ENCODE results near the gene SASH1.
"Not testable (repeated sequence)": the region's sequence is repeated elsewhere in the genome, so short reads cannot be mapped to it uniquely, and the experiment has no call there.

Gene SASH1

GRCh38 chr6:148339766-148340165 lies 2.9 kb upstream of the SASH1 start:
- in situ Hi-C loops (cut with HindIII; ENCODE audit: low pct_unique_long_range_greater_than_20kb, low sequenced_read_pairs) = no loop called here
- no peak for DNase-seq (ENCODE audit: low read depth in 1 of 2, low spot score in 1 of 2)
- TF ChIP-seq JUND (IDR thresholded peaks at IDR 0.05; ENCODE audit: low read depth) = no peak

DNA sequence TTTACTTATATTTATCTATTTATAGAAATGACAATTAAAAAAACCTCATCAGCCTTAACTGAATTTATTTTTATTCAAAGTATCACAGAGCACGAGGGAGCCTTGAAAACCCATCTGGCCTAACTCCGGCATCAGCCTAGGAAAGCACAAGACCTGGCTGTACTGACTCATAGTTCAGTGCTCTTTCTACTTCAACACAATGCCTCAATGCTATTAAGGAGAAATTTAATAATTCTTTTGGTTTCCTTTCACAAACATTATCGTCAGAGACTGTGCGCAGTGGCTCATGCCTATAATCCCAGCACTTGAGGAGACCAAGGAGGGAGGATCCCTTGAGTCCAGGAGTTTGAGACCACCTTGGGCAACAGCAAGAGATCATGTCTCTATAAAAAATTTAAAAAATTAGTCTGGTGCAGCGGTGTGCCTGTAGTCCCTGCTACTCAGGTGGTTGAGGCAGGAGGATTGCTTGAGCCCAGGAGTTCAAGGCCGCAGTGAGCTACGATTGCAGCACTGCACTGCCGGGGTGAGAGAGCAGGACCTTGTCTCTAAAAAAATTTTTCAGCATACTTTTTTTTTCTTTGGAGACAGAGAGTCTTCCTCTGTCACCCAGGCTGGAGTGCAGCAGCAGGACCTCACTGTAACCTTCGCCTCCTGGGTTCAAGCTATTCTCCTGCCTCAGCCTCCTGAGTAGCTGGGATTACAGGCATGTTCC lies 1.9 kb upstream of the SASH1 start:
- TF ChIP-seq JUND (IDR thresholded peaks at IDR 0.05; ENCODE audit: low read depth) = no peak
- in situ Hi-C loops (cut with HindIII; ENCODE audit: low pct_unique_long_range_greater_than_20kb, low sequenced_read_pairs) = no loop called here
- no peak for DNase-seq (ENCODE audit: low read depth in 1 of 2, low spot score in 1 of 2)

DNA sequence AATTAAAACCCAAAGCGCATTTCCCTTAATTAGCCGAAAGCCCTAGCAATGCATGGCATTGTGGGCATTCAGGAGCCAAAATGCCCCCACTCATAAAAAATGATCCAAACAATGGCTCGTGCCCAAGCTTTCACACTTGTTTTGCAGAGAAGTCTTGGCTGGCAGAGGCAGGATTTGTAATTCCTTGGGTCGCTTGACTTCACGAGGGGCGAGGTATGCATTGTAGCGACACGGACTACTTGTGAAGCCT lies 613 bp upstream of the SASH1 start:
- DNase-seq (ENCODE audit: low read depth in 1 of 2, low spot score in 1 of 2) = no peak
- no peak for TF ChIP-seq JUND (IDR thresholded peaks at IDR 0.05; ENCODE audit: low read depth)
- in situ Hi-C loops (cut with HindIII; ENCODE audit: low pct_unique_long_range_greater_than_20kb, low sequenced_read_pairs) = no loop called here

GRCh38 chr6:148343047-148343782 lies 577 bp downstream of the SASH1 start:
- in situ Hi-C loops (cut with HindIII; ENCODE audit: low pct_unique_long_range_greater_than_20kb, low sequenced_read_pairs) = no loop called here
- TF ChIP-seq JUND (IDR thresholded peaks at IDR 0.05; ENCODE audit: low read depth) = no peak
- peak in 1 of 2 experiments; percentile 73 for DNase-seq (ENCODE audit: low read depth in 1 of 2, low spot score in 1 of 2)

DNA sequence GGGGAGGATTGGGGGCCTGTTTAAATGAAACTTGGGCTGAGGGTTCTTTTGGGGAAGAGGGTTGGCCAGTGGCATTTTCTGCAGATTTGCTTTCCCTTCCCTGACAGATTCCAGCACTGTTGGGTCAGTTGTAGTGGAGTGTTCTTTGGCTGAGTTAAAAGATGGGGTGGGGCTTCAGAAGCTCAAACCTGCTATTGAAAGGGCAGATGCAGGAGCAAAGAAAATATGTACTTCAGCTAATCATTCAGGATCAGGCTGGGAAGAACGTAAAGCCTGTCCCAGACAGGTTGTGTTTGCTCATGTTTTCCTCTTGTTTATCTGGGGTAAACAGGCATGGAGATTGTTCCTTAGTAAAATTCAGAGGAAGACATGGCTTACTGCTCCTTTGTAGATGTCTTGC lies 2.5 kb downstream of the SASH1 start:
- no peak for TF ChIP-seq JUND (IDR thresholded peaks at IDR 0.05; ENCODE audit: low read depth)
- DNase-seq (ENCODE audit: low read depth in 1 of 2, low spot score in 1 of 2) = peak in 1 of 2 experiments; percentile 84

DNA sequence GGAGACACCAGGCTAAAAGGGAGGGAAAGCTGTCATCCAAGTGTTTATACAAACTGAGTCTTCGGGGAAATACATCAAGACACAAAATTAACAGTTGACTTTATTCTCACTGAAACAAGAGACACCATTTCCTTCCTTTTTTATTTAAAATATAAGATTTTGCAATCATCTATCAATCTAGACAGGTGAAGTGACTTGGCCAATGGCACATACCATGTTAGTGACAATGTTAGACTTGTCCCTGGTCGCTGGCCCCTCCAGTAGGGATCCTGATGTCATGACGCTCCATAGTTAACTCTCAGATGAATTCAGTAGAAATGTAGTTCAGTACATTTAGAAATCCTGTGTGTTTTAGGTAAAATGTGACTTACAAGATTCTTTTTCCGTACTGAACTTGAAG lies 2.9 kb downstream of the SASH1 start:
- in situ Hi-C loops (cut with HindIII; ENCODE audit: low pct_unique_long_range_greater_than_20kb, low sequenced_read_pairs) = no loop called here
- TF ChIP-seq JUND (IDR thresholded peaks at IDR 0.05; ENCODE audit: low read depth) = no peak
- no peak for DNase-seq (ENCODE audit: low read depth in 1 of 2, low spot score in 1 of 2)

More for the DNA sequence above, 2.5 kb downstream of the SASH1 start:
- in situ Hi-C loops (cut with HindIII; ENCODE audit: low pct_unique_long_range_greater_than_20kb, low sequenced_read_pairs) = no loop called here

DNA sequence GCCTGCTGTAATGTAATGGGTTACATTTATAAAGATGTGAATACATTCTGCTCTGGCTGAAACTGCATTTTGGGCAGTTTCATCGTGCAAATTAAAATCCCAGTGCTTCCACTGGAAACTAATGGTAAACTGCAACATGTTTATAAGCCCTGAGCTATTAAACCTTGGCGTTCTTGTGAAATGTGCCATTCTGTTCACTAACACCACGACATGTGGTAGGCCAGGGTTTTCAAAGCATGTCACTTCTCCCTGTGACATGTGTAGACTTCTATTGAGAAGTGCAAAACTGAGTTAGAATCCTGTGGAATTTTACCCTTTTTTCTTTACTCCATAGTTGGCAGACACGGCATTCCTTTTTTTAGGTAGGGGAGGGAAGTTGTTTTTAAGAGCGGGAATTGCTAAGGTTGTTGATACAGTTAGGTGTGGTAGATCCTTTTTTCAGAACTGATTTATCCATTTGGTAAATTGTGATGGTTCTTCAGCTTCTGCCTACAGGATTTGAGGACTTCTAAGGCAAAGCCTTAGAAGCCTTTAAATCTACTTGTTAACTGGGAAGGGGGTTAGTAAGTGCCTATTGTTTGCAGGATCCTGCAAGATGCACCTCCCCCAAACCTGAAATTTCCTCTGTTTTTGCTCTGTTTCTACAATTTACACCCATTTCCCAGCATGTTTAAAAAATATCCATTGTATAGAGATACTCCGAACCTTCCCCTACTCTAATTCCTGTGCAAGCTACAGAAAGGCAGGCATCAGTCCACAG lies 4.2 kb downstream of the SASH1 start:
- no peak for TF ChIP-seq JUND (IDR thresholded peaks at IDR 0.05; ENCODE audit: low read depth)
- in situ Hi-C loops (cut with HindIII; ENCODE audit: low pct_unique_long_range_greater_than_20kb, low sequenced_read_pairs) = no loop called here

GRCh38 chr6:148347441-148348054 lies 4.9 kb downstream of the SASH1 start:
- in situ Hi-C loops (cut with HindIII; ENCODE audit: low pct_unique_long_range_greater_than_20kb, low sequenced_read_pairs) = no loop called here
- no peak for DNase-seq (ENCODE audit: low read depth in 1 of 2, low spot score in 1 of 2)
- TF ChIP-seq JUND (IDR thresholded peaks at IDR 0.05; ENCODE audit: low read depth) = no peak

More for the DNA sequence above, 4.2 kb downstream of the SASH1 start:
- no peak for DNase-seq (ENCODE audit: low read depth in 1 of 2, low spot score in 1 of 2)

GRCh38 chr6:148348335-148348734 lies 5.7 kb downstream of the SASH1 start:
- DNase-seq (ENCODE audit: low read depth in 1 of 2, low spot score in 1 of 2) = no peak
- no peak for TF ChIP-seq JUND (IDR thresholded peaks at IDR 0.05; ENCODE audit: low read depth)
- in situ Hi-C loops (cut with HindIII; ENCODE audit: low pct_unique_long_range_greater_than_20kb, low sequenced_read_pairs) = no loop called here

DNA sequence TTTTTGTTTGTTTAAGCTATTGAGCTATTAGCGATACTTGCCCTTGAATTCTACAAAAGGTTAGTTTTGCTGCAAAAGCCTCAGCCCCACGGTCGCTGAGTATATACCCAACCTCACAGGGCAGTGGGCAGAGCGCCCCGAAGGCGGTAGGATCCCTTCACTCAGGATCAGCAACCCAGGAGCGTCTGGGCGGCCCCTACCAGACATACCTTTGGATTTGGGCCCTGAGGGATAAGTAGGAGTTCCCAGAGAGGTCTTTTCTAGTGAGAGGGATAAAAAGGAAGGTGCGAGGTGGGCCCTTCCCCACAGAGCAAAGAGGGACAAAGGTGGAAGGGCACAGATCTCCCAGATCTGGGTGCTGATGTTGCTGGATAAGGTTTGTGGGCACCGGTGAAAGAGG lies 6.1 kb downstream of the SASH1 start:
- TF ChIP-seq JUND (IDR thresholded peaks at IDR 0.05; ENCODE audit: low read depth) = no peak
- in situ Hi-C loops (cut with HindIII; ENCODE audit: low pct_unique_long_range_greater_than_20kb, low sequenced_read_pairs) = no loop called here
- no peak for DNase-seq (ENCODE audit: low read depth in 1 of 2, low spot score in 1 of 2)

GRCh38 chr6:148349466-148349865 lies 6.8 kb downstream of the SASH1 start:
- no peak for DNase-seq (ENCODE audit: low read depth in 1 of 2, low spot score in 1 of 2)
- no peak for TF ChIP-seq JUND (IDR thresholded peaks at IDR 0.05; ENCODE audit: low read depth)
- in situ Hi-C loops (cut with HindIII; ENCODE audit: low pct_unique_long_range_greater_than_20kb, low sequenced_read_pairs) = no loop called here

DNA sequence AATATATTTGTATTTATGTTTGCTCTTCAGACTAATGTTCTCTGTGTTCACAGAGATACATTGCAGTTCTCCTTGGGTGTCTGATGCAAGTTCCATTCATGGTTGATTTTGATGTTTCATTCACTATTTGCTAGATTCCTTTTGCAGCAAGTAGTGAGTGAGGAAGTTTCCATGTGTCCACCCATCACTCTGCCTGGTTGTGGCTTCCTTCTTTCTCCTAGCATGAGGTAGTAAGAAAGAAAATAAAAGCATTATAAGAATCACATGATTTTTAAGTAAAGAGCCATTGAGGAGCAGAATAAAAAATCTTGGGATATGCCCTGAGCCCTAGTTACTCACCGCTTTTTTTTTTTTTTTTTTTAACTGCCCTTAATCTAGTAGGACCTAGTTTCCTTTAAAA lies 8.7 kb downstream of the SASH1 start:
- no peak for DNase-seq (ENCODE audit: low read depth in 1 of 2, low spot score in 1 of 2)
- in situ Hi-C loops (cut with HindIII; ENCODE audit: low pct_unique_long_range_greater_than_20kb, low sequenced_read_pairs) = no loop called here
- no peak for TF ChIP-seq JUND (IDR thresholded peaks at IDR 0.05; ENCODE audit: low read depth)

DNA sequence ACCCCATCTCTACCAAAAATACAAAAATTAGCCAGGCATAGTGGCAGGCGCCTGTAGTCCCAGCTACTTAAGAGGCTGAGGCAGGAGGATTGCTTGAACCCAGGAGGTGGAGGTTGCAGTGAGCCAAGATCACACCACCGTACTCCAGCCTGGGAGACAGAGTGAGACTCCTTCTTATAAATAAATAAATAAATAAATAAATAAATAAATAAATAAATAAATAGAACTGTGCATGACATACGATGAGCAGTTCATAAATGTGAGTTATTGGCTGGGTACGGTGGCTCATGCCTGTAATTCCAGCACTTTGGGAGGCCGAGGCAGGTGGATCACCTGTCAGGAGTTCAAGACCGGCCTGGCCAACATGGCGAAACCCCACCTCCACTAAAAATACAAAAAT lies 9.8 kb downstream of the SASH1 start:
- DNase-seq (ENCODE audit: low read depth in 1 of 2, low spot score in 1 of 2); in situ Hi-C loops (cut with HindIII; ENCODE audit: low pct_unique_long_range_greater_than_20kb, low sequenced_read_pairs): not testable (repeated sequence)
